Activated gamma-delta T cell (primary cell): ENCODE results near the gene ZNF684.
"Not testable (repeated sequence)": the region's sequence is repeated elsewhere in the genome, so short reads cannot be mapped to it uniquely, and the experiment has no call there.

Experiments
- DNase-seq: peaks from one replicate; lab custom pipeline; 2025; lab: John Stamatoyannopoulos, UW

The ZNF684 gene

GRCh38 chr1:40574805-40575204, 43.4 kb downstream of the ZNF684 start:
- not testable (repeated sequence) for DNase-seq

GRCh38 chr1:40575336-40575735, 43.9 kb downstream of the ZNF684 start:
- no peak for DNase-seq

- DNase-seq = no peak
These were observed 50.7 kb downstream of the ZNF684 start for GRCh38 chr1:40582116-40582515.

- DNase-seq = no peak
These were observed 52.5 kb downstream of the ZNF684 start for GRCh38 chr1:40583980-40584379.

- no peak for DNase-seq
These were observed 57.1 kb downstream of the ZNF684 start for GRCh38 chr1:40588586-40588985.

GRCh38 chr1:40592107-40592803, 60.8 kb downstream of the ZNF684 start:
- no peak for DNase-seq

- no peak for DNase-seq
These were observed 62.2 kb downstream of the ZNF684 start for GRCh38 chr1:40593449-40594186.

GRCh38 chr1:40594187-40594531, 62.7 kb downstream of the ZNF684 start:
- DNase-seq = no peak

- DNase-seq = no peak
These were observed 64.2 kb downstream of the ZNF684 start for GRCh38 chr1:40595623-40596022.
